ENCODE data around the gene FAM234B.

- no peak for TF ChIP-seq CTCF (IDR thresholded peaks at IDR 0.05)
- no peak for TF ChIP-seq TP53 (CRISPR knock-in tag; IDR thresholded peaks at IDR 0.05)
- no peak for TF ChIP-seq OVOL2 (CRISPR knock-in tag; IDR thresholded peaks at IDR 0.05; ENCODE audit: borderline replicate concordance)
Measured at GRCh38 chr12:13069380-13069779, 25.2 kb downstream of the FAM234B start.

Data from WTC11 (cell line).